Ovary (tissue), 9 donors: ENCODE data around the gene CNDP2. TPM values are rescaled to one million over a fixed set of nuclear protein-coding genes. Genes with fewer than 3 reads are reported as not detected.

Experiments used
- DNase-seq, 5 donors: peaks; one replicate each; pipeline ENCODE4 v3.0.0-alpha.2; 2019 to 2020
- H3K27ac ChIP-seq, 2 donors: fragments of 200-600 bp; one replicate each; pipeline versions ENCODE4 v1.5.1 to v1.8.0; 2019 to 2022
- H3K27me3 ChIP-seq: fragments of 200-600 bp; one replicate; pipeline ENCODE4 v1.8.0; 2022
- H3K36me3 ChIP-seq: fragments of 200-600 bp; sonication (generic); one replicate; pipeline ENCODE4 v1.5.1; 2019
- H3K4me1 ChIP-seq: one replicate; pipeline ENCODE4 v1.8.1; 2013; ENCODE audit warnings: mild to moderate bottlenecking, moderate library complexity; ENCODE audit not compliant: insufficient read depth
- H3K4me3 ChIP-seq: fragments of 200-600 bp; sonication (generic); one replicate; pipeline ENCODE4 v1.5.1; 2017
- H3K9me3 ChIP-seq, 2 donors: fragments of 200-600 bp in 1 of 2; sonication (generic) in 1 of 2; one replicate each; pipeline versions ENCODE4 v1.5.1 to v1.8.1; 2013 to 2019; ENCODE audit warnings: mild to moderate bottlenecking in 1 of 2, moderate library complexity in 1 of 2
- EP300 ChIP-seq: sonication (generic); formaldehyde crosslinking; IDR thresholded peaks from one replicate; pipeline ENCODE4 v1.6.1; 2017; ENCODE audit warnings: antibody characterized with exemption
- POLR2A ChIP-seq: fragments of 450-650 bp; IDR thresholded peaks from one replicate; pipeline ENCODE4 v1.6.1; 2017; ENCODE audit warnings: antibody characterized with exemption, mild to moderate bottlenecking, moderate library complexity
- WGBS, 3 donors: extraction: QIAGEN DNeasy Blood & Tissue Kit in 1 of 3; methylation state at CpG; one replicate each; pipeline versions ENCODE4 v1.1.5 to v1.1.7; 2013 to 2017; 5-methylcytosine and 5-hydroxymethylcytosine counted together
- intact Hi-C, 4 donors: fragments of 100-400 bp; cut with DNase I; formaldehyde crosslinking; loops; one replicate each; pipeline versions ENCODE4 v1.11.0 to v1.15.1; 2022 to 2023
- polyA plus RNA-seq, 2 donors: library from polyadenylated mRNA; stranded (reverse); fragments of 200-250 nt in 1 of 2; fragments of 350-450 nt in 1 of 2; fragmentation: Illumina TruSeq in 1 of 2; extraction: RNeasy Lipid Tissue Mini Kit (QIAGEN cat#74804) in 1 of 2; gene quantifications; one replicate each; pipeline ENCODE4 v1.2.3, GENCODE V29; 2013 to 2014
- total RNA-seq, 7 donors: library from RNA; depleted of rRNA in 2 of 7; stranded (reverse); fragments of >200 nt in 2 of 7; fragmentation: NEBNext Ultra II Directional in 3 of 7; extraction: Animal tissue kit (Norgen Biotek cat#: 25700) in 3 of 7; gene quantifications; one replicate each; pipeline versions ENCODE4 v1.1.0 to v1.2.4, GENCODE V29; 2016 to 2023
- TF ChIP-seq, protein P1 (sequence below), 3 donors: fragments of 450-650 bp in 2 of 3; fragments of 200-600 bp in 1 of 3; IDR thresholded peaks; one replicate each; pipeline versions ENCODE4 v1.5.1 to v1.8.0; 2016 to 2022; ENCODE audit warnings: antibody characterized with exemption in 3 of 3, mild to moderate bottlenecking in 1 of 3
- donor health status: DM: no; HTN: no; CAD: no; lungs with moderate emphysema.
- donor health status: DM: no; HTN: no; CAD: no.
- donor health status: Bipolar disorder and iron deficiency.
- donor health status: DM: yes; HTN: yes; CAD: no.
- donor health status: DM: no; HTN: no; CAD: no.
- donor health status: DM: yes; HTN: yes; CAD: no.

CNDP2 gene
- total and polyA plus RNA-seq, 9 donors: 28.1 to 119 (median 91.7) TPM

DNA sequence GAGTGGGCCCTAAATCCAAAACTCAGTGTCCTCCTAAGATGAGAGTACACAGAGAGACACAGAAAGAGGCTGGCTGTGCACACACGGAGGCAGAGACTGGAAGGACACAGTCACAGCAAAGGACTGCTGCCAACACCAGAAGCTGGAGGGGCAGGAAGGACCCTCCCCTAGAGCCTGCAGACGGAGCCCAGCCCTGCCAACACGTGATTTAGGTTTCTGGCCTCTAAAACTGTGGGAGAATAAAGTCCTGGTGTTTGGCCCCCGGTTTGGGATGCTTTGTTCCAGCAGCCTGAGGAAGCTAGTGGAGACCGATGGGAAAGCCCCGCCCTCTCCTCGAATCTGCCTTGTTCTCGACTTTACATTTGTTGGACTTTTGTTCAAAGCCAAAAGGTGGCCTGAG is 48.7 kb downstream of the CNDP2 start:
- intact Hi-C loops: loop anchor here in 1 of 4 donors (10.0 kb wide), 1 partner anchor 190 kb away; no protein-coding TSS in a partner anchor
- no peak for DNase-seq
- Histone ChIP-seq H3K27me3 (no peaks in the 10 kb centered on the region), H3K27ac (no peak overlapping the region), H3K36me3 (no peaks in the 10 kb centered on the region), H3K4me1 (no peaks in the 10 kb centered on the region), H3K9me3 (no peaks in the 10 kb centered on the region), H3K4me3 (no peak overlapping the region)
- TF ChIP-seq EP300 (no peak), POLR2A (no peak)
- TF ChIP-seq, protein P1, sequence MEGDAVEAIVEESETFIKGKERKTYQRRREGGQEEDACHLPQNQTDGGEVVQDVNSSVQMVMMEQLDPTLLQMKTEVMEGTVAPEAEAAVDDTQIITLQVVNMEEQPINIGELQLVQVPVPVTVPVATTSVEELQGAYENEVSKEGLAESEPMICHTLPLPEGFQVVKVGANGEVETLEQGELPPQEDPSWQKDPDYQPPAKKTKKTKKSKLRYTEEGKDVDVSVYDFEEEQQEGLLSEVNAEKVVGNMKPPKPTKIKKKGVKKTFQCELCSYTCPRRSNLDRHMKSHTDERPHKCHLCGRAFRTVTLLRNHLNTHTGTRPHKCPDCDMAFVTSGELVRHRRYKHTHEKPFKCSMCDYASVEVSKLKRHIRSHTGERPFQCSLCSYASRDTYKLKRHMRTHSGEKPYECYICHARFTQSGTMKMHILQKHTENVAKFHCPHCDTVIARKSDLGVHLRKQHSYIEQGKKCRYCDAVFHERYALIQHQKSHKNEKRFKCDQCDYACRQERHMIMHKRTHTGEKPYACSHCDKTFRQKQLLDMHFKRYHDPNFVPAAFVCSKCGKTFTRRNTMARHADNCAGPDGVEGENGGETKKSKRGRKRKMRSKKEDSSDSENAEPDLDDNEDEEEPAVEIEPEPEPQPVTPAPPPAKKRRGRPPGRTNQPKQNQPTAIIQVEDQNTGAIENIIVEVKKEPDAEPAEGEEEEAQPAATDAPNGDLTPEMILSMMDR (IDR thresholded peaks at IDR 0.05): no peak
- 41 to 57% (median 46%) methylated on average over 8 of the region's 8 CpGs for WGBS, 3 donors

DNA sequence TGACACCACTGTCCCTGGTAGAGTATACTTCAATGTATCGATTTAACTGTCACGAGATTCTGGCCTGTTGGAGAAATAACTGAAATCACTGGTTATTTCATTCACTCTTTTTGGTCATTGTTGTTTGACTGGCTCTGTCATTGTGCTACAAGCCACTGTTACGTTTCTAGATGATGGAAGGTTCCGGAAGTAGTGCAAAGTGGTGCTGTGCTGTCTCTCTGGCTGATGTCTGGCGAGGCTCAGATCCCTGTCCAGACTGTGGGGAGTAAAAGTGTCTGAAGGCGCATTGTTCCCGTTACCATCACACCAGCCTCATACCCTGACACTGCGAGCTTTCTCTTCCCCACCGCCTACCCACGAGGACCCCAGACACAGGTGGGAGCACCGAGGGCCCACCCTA is 49.8 kb downstream of the CNDP2 start:
- intact Hi-C loops: loop anchor here in 1 of 4 donors (10.0 kb wide), 1 partner anchor 191 kb away; no protein-coding TSS in a partner anchor
- Histone ChIP-seq H3K9me3 (no peaks in the 10 kb centered on the region), H3K27me3 (no peaks in the 10 kb centered on the region), H3K36me3 (no peaks in the 10 kb centered on the region), H3K4me3 (no peak overlapping the region), H3K27ac (no peak overlapping the region), H3K4me1 (no peaks in the 10 kb centered on the region)
- no peak for DNase-seq
- 92 to 96% (median 96%) methylated on average over 11 of the region's 11 CpGs for WGBS, 3 donors
- TF ChIP-seq, protein P1 (IDR thresholded peaks at IDR 0.05): no peak
- TF ChIP-seq EP300: no peak

DNA sequence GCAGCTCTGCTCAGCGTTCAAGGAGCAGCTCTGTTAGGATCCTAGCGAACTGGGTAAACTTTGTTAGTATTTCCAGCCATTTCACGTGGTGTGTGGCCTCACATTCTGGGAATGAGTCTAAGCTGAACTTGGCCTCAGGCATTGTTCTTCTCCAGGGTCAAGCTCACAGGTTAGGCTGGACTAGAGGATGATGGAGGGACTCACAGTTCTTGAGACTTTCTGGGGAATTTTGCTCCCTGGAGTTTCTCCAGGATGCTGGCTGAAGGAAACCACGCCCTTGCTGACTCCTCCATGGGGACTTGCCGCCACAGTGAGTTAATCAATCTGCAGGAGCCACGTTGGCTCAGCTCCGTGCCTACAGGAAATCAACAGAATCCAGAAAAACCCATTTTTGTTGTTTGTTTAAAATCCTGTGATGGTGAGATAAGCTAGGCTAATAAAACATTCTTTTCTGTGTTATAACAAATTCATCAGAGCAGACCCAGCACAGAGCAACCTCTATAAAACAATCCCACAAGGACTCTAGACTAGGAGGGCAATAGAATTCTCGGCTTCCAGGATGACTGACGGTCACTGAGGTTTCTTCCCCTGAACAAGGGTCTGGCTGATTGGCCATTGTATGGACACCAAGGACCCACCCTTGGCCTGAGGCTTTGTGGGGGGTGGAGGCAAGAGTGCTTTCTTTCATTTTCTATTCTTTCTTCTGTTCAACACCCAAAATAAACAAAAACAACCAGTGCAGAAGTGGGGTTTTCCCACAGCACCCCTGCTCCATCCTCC is 50.8 kb downstream of the CNDP2 start:
- H3K36me3 ChIP-seq: no peaks in the 10 kb centered on the region
- no peaks in the 10 kb centered on the region for H3K9me3 ChIP-seq
- TF ChIP-seq EP300: no peak
- TF ChIP-seq POLR2A: no peak
- TF ChIP-seq, protein P1 (IDR thresholded peaks at IDR 0.05): no peak
- no peak overlapping the region for H3K27ac ChIP-seq
- H3K4me1 ChIP-seq: peaks cover 2% of the 10 kb centered on the region
- H3K4me3 ChIP-seq: no peak overlapping the region
- H3K27me3 ChIP-seq: no peaks in the 10 kb centered on the region
- no peak for DNase-seq
- WGBS, 3 donors: 59 to 61% (median 60%) methylated on average over 9 of the region's 9 CpGs
- intact Hi-C loops: loop anchor here in 1 of 4 donors (10.0 kb wide), 1 partner anchor 192 kb away; no protein-coding TSS in a partner anchor

DNA sequence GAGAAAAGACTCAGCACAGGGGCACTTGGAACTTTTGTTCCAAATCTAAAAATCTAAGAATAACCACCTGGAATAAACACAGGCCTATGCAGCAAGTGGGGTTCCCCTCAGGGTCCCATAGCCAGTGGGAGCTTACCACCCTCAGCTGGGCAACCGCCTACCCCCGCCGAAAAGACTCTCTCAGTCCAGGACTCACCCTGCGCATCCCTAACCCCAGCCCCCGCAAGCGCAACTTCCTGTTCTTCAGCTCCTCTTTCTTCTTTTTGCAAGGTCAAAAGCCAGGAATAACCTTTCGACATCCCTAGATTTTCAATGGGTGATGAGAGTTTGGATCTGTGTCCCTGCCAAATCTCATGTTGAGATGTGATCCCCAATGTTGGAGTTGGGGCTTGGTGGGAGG is 51.7 kb downstream of the CNDP2 start:
- 92 to 99% (median 95%) methylated on average over 7 of the region's 7 CpGs for WGBS, 3 donors
- no peak for TF ChIP-seq POLR2A
- Histone ChIP-seq H3K9me3 (no peaks in the 10 kb centered on the region), H3K36me3 (no peaks in the 10 kb centered on the region), H3K4me3 (no peak overlapping the region), H3K27ac (no peak overlapping the region), H3K27me3 (no peaks in the 10 kb centered on the region), H3K4me1 (peaks cover 2% of the 10 kb centered on the region)
- intact Hi-C loops: loop anchor here in 1 of 4 donors (10.0 kb wide), 1 partner anchor 193 kb away; no protein-coding TSS in a partner anchor
- DNase-seq: no peak

DNA sequence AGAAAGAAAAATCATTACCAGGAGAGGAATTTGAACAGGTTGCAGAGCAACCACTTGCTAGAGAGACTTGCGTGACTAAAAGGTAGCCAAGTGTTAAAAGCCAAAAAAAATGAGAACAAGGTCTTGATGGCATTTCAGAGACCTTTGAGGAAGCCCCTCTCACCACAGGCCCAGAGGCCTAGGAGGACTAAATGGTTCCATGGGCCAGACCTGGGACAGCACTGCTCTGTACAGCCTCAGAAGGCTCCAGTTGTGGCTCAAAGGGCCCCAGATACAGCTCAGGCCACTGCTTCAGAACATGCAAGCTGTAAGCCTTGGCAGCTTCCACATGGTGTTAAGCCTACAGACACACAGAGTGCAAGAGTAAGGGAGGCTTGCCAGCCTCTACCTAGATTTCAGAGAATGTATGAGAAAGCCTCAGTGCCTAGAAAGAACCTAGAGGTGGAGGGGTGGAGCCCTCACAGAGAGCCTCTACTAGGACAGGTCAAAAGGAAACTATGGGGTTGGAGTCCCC is 53.5 kb downstream of the CNDP2 start:
- no peaks in the 10 kb centered on the region for H3K27me3 ChIP-seq
- intact Hi-C loops: loop anchor here (10.0 kb wide), 2 partner anchors 195 to 355 kb away; no protein-coding TSS in a partner anchor
- peaks cover 2% of the 10 kb centered on the region for H3K4me1 ChIP-seq
- no peaks in the 10 kb centered on the region for H3K9me3 ChIP-seq
- no peak overlapping the region for H3K4me3 ChIP-seq
- H3K27ac ChIP-seq: no peak overlapping the region
- TF ChIP-seq POLR2A (no peak), EP300 (no peak)
- TF ChIP-seq, protein P1 (IDR thresholded peaks at IDR 0.05): no peak
- no peak for DNase-seq
- whole genome bisulfite sequencing, 3 donors: 91 to 100% (median 95%) methylated on average over 1 of the region's 1 CpG
- H3K36me3 ChIP-seq: no peaks in the 10 kb centered on the region
